Measurements from ENCODE around the gene KCNRG. TPM values are rescaled to one million over a fixed set of nuclear protein-coding genes. Genes with fewer than 3 reads are reported as not detected.
A peak's percentile ranks its signal among the peaks of the same experiment; 100 is the strongest.
"Not testable (repeated sequence)": the region's sequence is repeated elsewhere in the genome, so short reads cannot be mapped to it uniquely, and the experiment has no call there.

The KCNRG gene
- total RNA-seq, 2 donors from 2014 or later, result 0.31 to 0.32 TPM

- H3K4me1 Mint-ChIP-seq (ENCODE audit: low read depth), result peaks cover 15% of the 10 kb centered on the region
- no peak overlapping the region for H3K4me3 Mint-ChIP-seq
- no peak overlapping the region for H3K27ac Mint-ChIP-seq
- ATAC-seq (replicated peaks in 1 of 2), result no peak
- H3K36me3 Mint-ChIP-seq (ENCODE audit: insufficient read depth in 2 of 2), result peaks cover 9 to 25% of the 10 kb centered on the region in 2 donors
- H3K9me3 Mint-ChIP-seq, result peaks cover 2 to 4% of the 10 kb centered on the region in 2 donors
- no peaks in the 10 kb centered on the region for H3K27me3 Mint-ChIP-seq (ENCODE audit: low read depth)
- DNase-seq, result no peak
Measured at GRCh38 chr13:50017819-50018218, 2.6 kb downstream of the KCNRG start.

- Mint-ChIP-seq H3K4me1 (ENCODE audit: low read depth) (no peaks in the 10 kb centered on the region), H3K9me3 (no peaks in the 10 kb centered on the region), H3K27ac (peak overlapping the region; percentile 85), H3K27me3 (ENCODE audit: low read depth) (no peaks in the 10 kb centered on the region), H3K36me3 (ENCODE audit: insufficient read depth in 2 of 2) (peaks cover 3 to 14% of the 10 kb centered on the region in 2 donors), H3K4me3 (no peak overlapping the region)
- DNase-seq (no peak), ATAC-seq (replicated peaks in 1 of 2) (no peak)
Measured at GRCh38 chr13:50025436-50025835, 10.2 kb downstream of the KCNRG start.

GRCh38 chr13:50026788-50027473 is 11.7 kb downstream of the KCNRG start:
- peaks cover 1 to 10% of the 10 kb centered on the region in 2 donors for H3K36me3 Mint-ChIP-seq (ENCODE audit: insufficient read depth in 2 of 2)

GRCh38 chr13:50030315-50030714 is 15.1 kb downstream of the KCNRG start:
- ATAC-seq (replicated peaks in 1 of 2) (no peak), DNase-seq (no peak)
- no peaks in the 10 kb centered on the region for H3K27me3 Mint-ChIP-seq (ENCODE audit: low read depth)
- H3K4me3 Mint-ChIP-seq, result no peak overlapping the region
- no peaks in the 10 kb centered on the region for H3K4me1 Mint-ChIP-seq (ENCODE audit: low read depth)
- no peaks in the 10 kb centered on the region for H3K9me3 Mint-ChIP-seq
- peaks cover 0 to 3% of the 10 kb centered on the region in 2 donors for H3K36me3 Mint-ChIP-seq (ENCODE audit: insufficient read depth in 2 of 2)
- no peak overlapping the region for H3K27ac Mint-ChIP-seq

More at GRCh38 chr13:50026788-50027473, 11.7 kb downstream of the KCNRG start:
- Mint-ChIP-seq H3K4me3 (no peak overlapping the region), H3K27me3 (ENCODE audit: low read depth) (no peaks in the 10 kb centered on the region), H3K27ac (peak overlapping the region; percentile 68), H3K9me3 (no peaks in the 10 kb centered on the region), H3K4me1 (ENCODE audit: low read depth) (no peaks in the 10 kb centered on the region)
- no peak for DNase-seq
- no peak for ATAC-seq (replicated peaks in 1 of 2)

GRCh38 chr13:50033725-50034124 is 18.5 kb downstream of the KCNRG start:
- H3K4me1 Mint-ChIP-seq (ENCODE audit: low read depth), result no peaks in the 10 kb centered on the region
- no peaks in the 10 kb centered on the region for H3K9me3 Mint-ChIP-seq
- no peaks in the 10 kb centered on the region for H3K27me3 Mint-ChIP-seq (ENCODE audit: low read depth)
- ATAC-seq (replicated peaks in 1 of 2), result no peak
- H3K27ac Mint-ChIP-seq, result no peak overlapping the region
- DNase-seq, result no peak
- no peaks in the 10 kb centered on the region for H3K36me3 Mint-ChIP-seq (ENCODE audit: insufficient read depth in 2 of 2)
- no peak overlapping the region for H3K4me3 Mint-ChIP-seq

- DNase-seq, result no peak
- H3K4me1 Mint-ChIP-seq (ENCODE audit: low read depth), result no peaks in the 10 kb centered on the region
- H3K4me3 Mint-ChIP-seq, result no peak overlapping the region
- no peaks in the 10 kb centered on the region for H3K27me3 Mint-ChIP-seq (ENCODE audit: low read depth)
- ATAC-seq (replicated peaks in 1 of 2), result no peak
- no peak overlapping the region for H3K27ac Mint-ChIP-seq
- H3K9me3 Mint-ChIP-seq, result no peaks in the 10 kb centered on the region
- H3K36me3 Mint-ChIP-seq (ENCODE audit: insufficient read depth in 2 of 2), result peaks cover 2 to 6% of the 10 kb centered on the region in 2 donors
Measured at GRCh38 chr13:50037788-50038187, 22.5 kb downstream of the KCNRG start.

- Mint-ChIP-seq H3K9me3 (no peaks in the 10 kb centered on the region), H3K27me3 (ENCODE audit: low read depth) (no peaks in the 10 kb centered on the region), H3K27ac (no peak overlapping the region), H3K36me3 (ENCODE audit: insufficient read depth in 2 of 2) (peaks cover 2 to 7% of the 10 kb centered on the region in 2 donors), H3K4me3 (no peak overlapping the region), H3K4me1 (ENCODE audit: low read depth) (no peaks in the 10 kb centered on the region)
- DNase-seq (no peak), ATAC-seq (replicated peaks in 1 of 2) (no peak)
Measured at GRCh38 chr13:50038266-50038665, 23.0 kb downstream of the KCNRG start.

- no peaks in the 10 kb centered on the region for H3K27me3 Mint-ChIP-seq (ENCODE audit: low read depth)
- H3K36me3 Mint-ChIP-seq (ENCODE audit: insufficient read depth in 2 of 2), result peaks cover 5 to 18% of the 10 kb centered on the region in 2 donors
- DNase-seq (no peak), ATAC-seq (replicated peaks in 1 of 2) (no peak)
- H3K4me3 Mint-ChIP-seq, result no peak overlapping the region
- no peak overlapping the region for H3K27ac Mint-ChIP-seq
- no peaks in the 10 kb centered on the region for H3K9me3 Mint-ChIP-seq
- no peaks in the 10 kb centered on the region for H3K4me1 Mint-ChIP-seq (ENCODE audit: low read depth)
Measured at GRCh38 chr13:50052478-50052877, 37.2 kb downstream of the KCNRG start.

- H3K4me3 Mint-ChIP-seq, result no peak overlapping the region
- H3K4me1 Mint-ChIP-seq (ENCODE audit: low read depth), result no peaks in the 10 kb centered on the region
- ATAC-seq (replicated peaks in 1 of 2), result no peak
- H3K27me3 Mint-ChIP-seq (ENCODE audit: low read depth), result no peaks in the 10 kb centered on the region
- no peaks in the 10 kb centered on the region for H3K9me3 Mint-ChIP-seq
- no peak for DNase-seq
- H3K36me3 Mint-ChIP-seq (ENCODE audit: insufficient read depth in 2 of 2), result peaks cover 5 to 21% of the 10 kb centered on the region in 2 donors
- no peak overlapping the region for H3K27ac Mint-ChIP-seq
Measured at GRCh38 chr13:50053844-50054243, 38.6 kb downstream of the KCNRG start.

- H3K36me3 Mint-ChIP-seq (ENCODE audit: insufficient read depth in 2 of 2), result peaks cover 7 to 19% of the 10 kb centered on the region in 2 donors
- no peak for DNase-seq
- H3K4me1 Mint-ChIP-seq (ENCODE audit: low read depth), result no peaks in the 10 kb centered on the region
- no peaks in the 10 kb centered on the region for H3K27me3 Mint-ChIP-seq (ENCODE audit: low read depth)
- ATAC-seq (replicated peaks in 1 of 2), result no peak
- peak overlapping the region; percentile 57 for H3K27ac Mint-ChIP-seq
- H3K4me3 Mint-ChIP-seq, result no peak overlapping the region
- no peaks in the 10 kb centered on the region for H3K9me3 Mint-ChIP-seq
Measured at GRCh38 chr13:50055454-50055853, 40.2 kb downstream of the KCNRG start.

GRCh38 chr13:50060718-50061117 is 45.5 kb downstream of the KCNRG start:
- Mint-ChIP-seq H3K27me3 (ENCODE audit: low read depth) (no peaks in the 10 kb centered on the region), H3K9me3 (no peaks in the 10 kb centered on the region), H3K36me3 (ENCODE audit: insufficient read depth in 2 of 2) (peaks cover 2 to 8% of the 10 kb centered on the region in 2 donors), H3K27ac (no peak overlapping the region), H3K4me1 (ENCODE audit: low read depth) (no peaks in the 10 kb centered on the region), H3K4me3 (no peak overlapping the region)
- ATAC-seq (replicated peaks in 1 of 2) (no peak), DNase-seq (no peak)

GRCh38 chr13:50062336-50062735 is 47.1 kb downstream of the KCNRG start:
- H3K4me3 Mint-ChIP-seq; DNase-seq; H3K9me3 Mint-ChIP-seq; H3K27ac Mint-ChIP-seq; ATAC-seq (replicated peaks in 1 of 2); H3K27me3 Mint-ChIP-seq (ENCODE audit: low read depth); H3K4me1 Mint-ChIP-seq (ENCODE audit: low read depth): not testable (repeated sequence)
- peaks cover 4 to 19% of the 10 kb centered on the region in 2 donors for H3K36me3 Mint-ChIP-seq (ENCODE audit: insufficient read depth in 2 of 2)

GRCh38 chr13:50065712-50066111 is 50.5 kb downstream of the KCNRG start:
- no peaks in the 10 kb centered on the region for H3K9me3 Mint-ChIP-seq
- ATAC-seq (replicated peaks in 1 of 2) (no peak), DNase-seq (no peak)
- no peaks in the 10 kb centered on the region for H3K27me3 Mint-ChIP-seq (ENCODE audit: low read depth)
- H3K36me3 Mint-ChIP-seq (ENCODE audit: insufficient read depth in 2 of 2), result peaks cover 3 to 21% of the 10 kb centered on the region in 2 donors
- peaks cover 5% of the 10 kb centered on the region for H3K4me1 Mint-ChIP-seq (ENCODE audit: low read depth)
- no peak overlapping the region for H3K27ac Mint-ChIP-seq
- H3K4me3 Mint-ChIP-seq, result no peak overlapping the region

- Mint-ChIP-seq H3K27me3 (ENCODE audit: low read depth) (no peaks in the 10 kb centered on the region), H3K9me3 (no peaks in the 10 kb centered on the region), H3K4me1 (ENCODE audit: low read depth) (peaks cover 8% of the 10 kb centered on the region), H3K4me3 (no peak overlapping the region), H3K27ac (no peak overlapping the region), H3K36me3 (ENCODE audit: insufficient read depth in 2 of 2) (peaks cover 3 to 27% of the 10 kb centered on the region in 2 donors)
- DNase-seq (no peak), ATAC-seq (replicated peaks in 1 of 2) (no peak)
Measured at GRCh38 chr13:50068508-50068907, 53.3 kb downstream of the KCNRG start.
